CD4-positive, alpha-beta memory T cell (primary cell): Measurements from ENCODE around the gene MXRA8. TPM values are rescaled to one million over a fixed set of nuclear protein-coding genes. Genes with fewer than 3 reads are reported as not detected.

Experiments used
- CTCF ChIA-PET: fragments of 350-600 bp; sonication (Branson Sonifier 250); formaldehyde crosslinking; loops from one replicate; lab custom pipeline; 2021; ENCODE audit warnings: inconsistent platforms; ENCODE audit not compliant: partially characterized antibody; lab: Charles Lee
- POLR2A ChIA-PET: fragments of 350-600 bp; sonication (Branson Sonifier 250); formaldehyde crosslinking; loops from one replicate; lab custom pipeline; 2021; ENCODE audit not compliant: partially characterized antibody; lab: Charles Lee
- DNase-seq, 5 donors: peaks; one replicate each; pipeline versions ENCODE4 v3.0.0 to v3.0.0-alpha.2; 2020 to 2022; ENCODE audit warnings: mixed read lengths in 1 of 5
- H3K27ac ChIP-seq: one replicate; pipeline ENCODE4 v1.7.0; 2013; ENCODE audit warnings: low read depth, low read length
- H3K27me3 ChIP-seq: 2 replicates; pipeline ENCODE4 v1.7.0; 2013; ENCODE audit warnings: mild to moderate bottlenecking, low read length, moderate library complexity; ENCODE audit not compliant: insufficient read depth
- H3K36me3 ChIP-seq: 2 replicates; pipeline ENCODE4 v1.7.0; 2013; ENCODE audit warnings: mild to moderate bottlenecking, low read length, moderate library complexity; ENCODE audit not compliant: insufficient read depth
- H3K4me1 ChIP-seq: 2 replicates; pipeline ENCODE4 v1.7.0; 2013; ENCODE audit warnings: mild to moderate bottlenecking, low read length, moderate library complexity; ENCODE audit not compliant: insufficient read depth
- H3K4me3 ChIP-seq, 2 donors: one replicate each; pipeline ENCODE4 v1.7.0; 2013; ENCODE audit warnings: low read length in 2 of 2, mild to moderate bottlenecking in 1 of 2
- H3K9me3 ChIP-seq, 2 donors: one replicate each; pipeline ENCODE4 v1.7.0; 2013; ENCODE audit warnings: low read length in 2 of 2, control low read depth in 1 of 2; ENCODE audit not compliant: control insufficient read depth in 1 of 2
- H3K27ac Mint-ChIP-seq, 7 donors: one replicate each; pipeline ENCODE4 v1.8.0; 2020 to 2021; ENCODE audit warnings: mixed read lengths in 7 of 7, mild to moderate bottlenecking in 6 of 7, inconsistent platforms in 3 of 7, moderate library complexity in 3 of 7
- H3K27me3 Mint-ChIP-seq, 2 donors: one replicate each; pipeline ENCODE4 v1.8.0; 2020 to 2021; ENCODE audit warnings: mixed read lengths in 2 of 2
- H3K36me3 Mint-ChIP-seq, 2 donors: one replicate each; pipeline ENCODE4 v1.8.0; 2020 to 2021; ENCODE audit warnings: mixed read lengths in 2 of 2, inconsistent platforms in 1 of 2, mild to moderate bottlenecking in 1 of 2
- H3K4me1 Mint-ChIP-seq, 4 donors: one replicate each; pipeline ENCODE4 v1.8.0; 2020 to 2021; ENCODE audit warnings: mixed read lengths in 4 of 4, mild to moderate bottlenecking in 1 of 4
- H3K4me3 Mint-ChIP-seq, 8 donors: one replicate each; pipeline ENCODE4 v1.8.0; 2020 to 2021; ENCODE audit warnings: mixed read lengths in 8 of 8, mild to moderate bottlenecking in 7 of 8, moderate library complexity in 6 of 8, inconsistent platforms in 3 of 8
- H3K9me3 Mint-ChIP-seq, 8 donors: one replicate each; pipeline ENCODE4 v1.8.0; 2020 to 2021; ENCODE audit warnings: mixed read lengths in 8 of 8, mild to moderate bottlenecking in 5 of 8, inconsistent platforms in 3 of 8, moderate library complexity in 1 of 8
- intact Hi-C: fragments of 100-400 bp; cut with micrococcal nuclease; formaldehyde crosslinking; loops from one replicate; pipeline ENCODE4 v1.15.1; 2023
- microRNA-seq: library from miRNA; unstranded; fragments of <30 nt; microRNA quantifications from one replicate; pipeline ENCODE4 v1.2.0, GENCODE V29; 2021; ENCODE audit warnings: borderline replicate concordance, borderline number of aligned reads, borderline microRNAs expressed, mixed read lengths
- polyA plus RNA-seq, 2 donors: library from polyadenylated mRNA; unstranded; fragments of 300-500 nt; fragmentation: Illumina TruSeq; gene quantifications; one replicate each; pipeline ENCODE4 v1.2.3, GENCODE V29; 2021
- total RNA-seq, 2 experiments: library from RNA; stranded (reverse); gene quantifications; one replicate each; pipeline ENCODE4 v1.2.3, GENCODE V29; 2021

The MXRA8 gene
- total and polyA plus RNA-seq, 4 experiments from 2014 or later: 0.35 to 0.57 TPM; not detected in 2

DNA sequence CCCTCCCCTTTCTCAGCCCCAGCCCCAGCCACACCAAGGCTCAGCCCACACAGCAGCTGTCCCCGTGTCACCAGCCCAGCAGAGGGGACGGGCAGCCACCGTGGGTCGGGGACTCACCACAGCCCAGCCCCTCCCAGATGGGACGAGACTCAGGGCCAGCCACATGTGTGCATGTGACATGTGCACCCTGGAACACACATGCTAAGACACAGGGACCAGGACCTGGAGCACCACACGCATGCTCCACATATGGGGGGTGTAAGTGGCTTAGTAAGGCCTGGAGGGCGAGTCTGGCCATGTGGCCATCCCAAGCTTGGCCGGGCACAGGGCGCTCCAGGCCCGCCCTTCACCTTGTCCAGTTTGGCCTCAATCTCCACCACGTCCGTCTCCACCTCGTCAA, 54.6 kb downstream of the MXRA8 start:
- H3K36me3 ChIP-seq: no peaks in the 10 kb centered on the region
- no peak overlapping the region for H3K27ac Mint-ChIP-seq
- peaks cover 0 to 7% of the 10 kb centered on the region in 2 donors for H3K36me3 Mint-ChIP-seq
- H3K27me3 Mint-ChIP-seq: no peaks in the 10 kb centered on the region
- no peak overlapping the region for H3K4me3 ChIP-seq
- no peak for DNase-seq
- peaks cover 14 to 29% (median 16%) of the 10 kb centered on the region in 4 donors for H3K4me1 Mint-ChIP-seq
- H3K9me3 Mint-ChIP-seq: peaks cover 0 to 2% (median 0%) of the 10 kb centered on the region in 8 donors
- CTCF ChIA-PET: no interaction called here
- H3K4me1 ChIP-seq: peaks cover 29% of the 10 kb centered on the region
- H3K9me3 ChIP-seq: no peaks in the 10 kb centered on the region
- no peak overlapping the region for H3K4me3 Mint-ChIP-seq
- H3K27ac ChIP-seq: no peak overlapping the region
- H3K27me3 ChIP-seq: no peaks in the 10 kb centered on the region
- intact Hi-C loops: no loop called here
- POLR2A ChIA-PET: no interaction called here

DNA sequence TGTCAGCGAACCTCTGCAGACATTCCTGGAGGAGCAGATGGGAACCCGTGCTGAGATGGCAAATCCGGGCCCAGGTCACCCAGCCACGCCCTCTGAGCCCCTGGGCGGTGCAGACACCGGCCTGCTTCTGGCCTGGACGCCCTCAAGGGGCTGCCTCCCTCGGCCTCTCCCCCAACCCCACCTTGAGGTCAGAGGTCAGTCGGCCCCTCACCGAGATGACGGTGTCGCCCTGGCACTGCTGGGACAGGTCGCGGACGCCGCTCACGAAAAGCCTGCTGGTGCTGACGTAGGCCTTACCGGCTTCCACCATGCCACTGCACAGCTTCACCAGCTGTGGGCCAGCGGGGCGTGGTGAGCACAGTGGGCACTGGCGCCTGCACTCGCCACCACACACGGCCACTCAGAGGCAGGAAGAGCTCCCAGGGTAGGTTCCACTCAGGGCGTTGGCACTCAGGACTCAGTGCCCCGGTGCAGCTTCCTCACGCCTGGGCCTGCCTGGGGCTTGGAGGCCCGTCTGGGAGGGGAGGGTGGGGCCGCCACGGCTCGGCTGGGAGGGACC, 55.3 kb downstream of the MXRA8 start:
- POLR2A ChIA-PET: no interaction called here
- peaks cover 14 to 23% (median 16%) of the 10 kb centered on the region in 4 donors for H3K4me1 Mint-ChIP-seq
- CTCF ChIA-PET: no interaction called here

More for the DNA sequence above, 55.3 kb downstream of the MXRA8 start:
- H3K9me3 Mint-ChIP-seq: peaks cover 0 to 2% (median 0%) of the 10 kb centered on the region in 8 donors
- H3K27me3 Mint-ChIP-seq: no peaks in the 10 kb centered on the region
- intact Hi-C loops: no loop called here
- peaks cover 29% of the 10 kb centered on the region for H3K4me1 ChIP-seq
- H3K9me3 ChIP-seq: no peaks in the 10 kb centered on the region
- peaks cover 0 to 4% of the 10 kb centered on the region in 2 donors for H3K36me3 Mint-ChIP-seq
- H3K4me3 Mint-ChIP-seq: no peak overlapping the region
- H3K4me3 ChIP-seq: no peak overlapping the region
- H3K27ac Mint-ChIP-seq: no peak overlapping the region
- H3K27ac ChIP-seq: no peak overlapping the region
- H3K36me3 ChIP-seq: no peaks in the 10 kb centered on the region
- DNase-seq: no peak
- no peaks in the 10 kb centered on the region for H3K27me3 ChIP-seq

Small RNA genes within 50 kb of the gene (microRNA-seq; reads per million reads assigned to microRNA genes)
- not detected for gene MIR6727
- not detected for gene MIR6808

Other genes with a start within 250 kb of the MXRA8 start
- 10 to 100 TPM; 15.0 to 15.1 TPM for gene C1orf159, start 242.5 kb downstream of the MXRA8 start, total RNA-seq
- gene C1orf159, start 242.5 kb downstream of the MXRA8 start, polyA plus RNA-seq: 1 to 10 TPM; 3.8 to 7.9 TPM
- gene TTLL10, start 184.7 kb downstream of the MXRA8 start, total RNA-seq: not detected
- gene TTLL10, start 184.7 kb downstream of the MXRA8 start, polyA plus RNA-seq: under 1 TPM; 0.27 to 0.45 TPM
- 1 to 10 TPM; 8.0 to 8.6 TPM for gene TNFRSF18, start 152.0 kb downstream of the MXRA8 start, total RNA-seq
- gene TNFRSF18, start 152.0 kb downstream of the MXRA8 start, polyA plus RNA-seq: 10 to 100 TPM; 22.1 to 27.1 TPM
- gene TNFRSF4, start 144.4 kb downstream of the MXRA8 start, total RNA-seq: 10 to 100 TPM; 13.5 to 15.5 TPM
- gene TNFRSF4, start 144.4 kb downstream of the MXRA8 start, polyA plus RNA-seq: 10 to 100 TPM; 63.2 to 75.1 TPM
- 100 to 1,000 TPM; 125 to 138 TPM for gene SDF4, start 126.6 kb downstream of the MXRA8 start, total RNA-seq
- gene SDF4, start 126.6 kb downstream of the MXRA8 start, polyA plus RNA-seq: 100 to 1,000 TPM in 1 of 2 donors, 10 to 100 TPM in 1; 97.4 to 106 TPM
- gene B3GALT6, start 126.3 kb downstream of the MXRA8 start, total RNA-seq: 10 to 100 TPM; 23.0 to 23.7 TPM
- 10 to 100 TPM in 1 of 2 donors, 1 to 10 TPM in 1; 5.4 to 14.4 TPM for gene B3GALT6, start 126.3 kb downstream of the MXRA8 start, polyA plus RNA-seq
- 1 to 10 TPM; 2.4 to 3.3 TPM for gene C1QTNF12, start 111.8 kb downstream of the MXRA8 start, total RNA-seq
- gene C1QTNF12, start 111.8 kb downstream of the MXRA8 start, polyA plus RNA-seq: under 1 TPM in 1 of 2 donors, not detected in 1; 0.31 TPM
- 10 to 100 TPM; 82.8 to 92.9 TPM for gene UBE2J2, start 84.7 kb downstream of the MXRA8 start, total RNA-seq
- gene UBE2J2, start 84.7 kb downstream of the MXRA8 start, polyA plus RNA-seq: 10 to 100 TPM; 79.4 to 96.7 TPM
- 10 to 100 TPM in 1 of 2 experiments, 1 to 10 TPM in 1; 9.6 to 11.5 TPM for gene SCNN1D, start 78.1 kb downstream of the MXRA8 start, total RNA-seq
- under 1 TPM in 1 of 2 donors, not detected in 1; 0.25 TPM for gene SCNN1D, start 78.1 kb downstream of the MXRA8 start, polyA plus RNA-seq
- gene ACAP3, start 50.6 kb downstream of the MXRA8 start, total RNA-seq: 10 to 100 TPM; 59.7 to 65.6 TPM
- 1 to 10 TPM; 5.4 to 6.9 TPM for gene ACAP3, start 50.6 kb downstream of the MXRA8 start, polyA plus RNA-seq
- gene PUSL1, start 50.0 kb downstream of the MXRA8 start, total RNA-seq: 10 to 100 TPM; 24.1 to 27.9 TPM
- gene PUSL1, start 50.0 kb downstream of the MXRA8 start, polyA plus RNA-seq: 10 to 100 TPM; 15.4 to 16.7 TPM
- 100 to 1,000 TPM; 163 to 173 TPM for gene INTS11, start 33.9 kb downstream of the MXRA8 start, total RNA-seq
- gene INTS11, start 33.9 kb downstream of the MXRA8 start, polyA plus RNA-seq: 10 to 100 TPM; 68.3 to 71.3 TPM
- gene CPTP, start 33.8 kb downstream of the MXRA8 start, total RNA-seq: 10 to 100 TPM; 25.0 to 28.3 TPM
- gene CPTP, start 33.8 kb downstream of the MXRA8 start, polyA plus RNA-seq: 10 to 100 TPM; 15.4 to 26.8 TPM
- 1 to 10 TPM; 1.5 TPM for gene TAS1R3, start 27.3 kb downstream of the MXRA8 start, total RNA-seq
- under 1 TPM in 1 of 2 donors, not detected in 1; 0.47 TPM for gene TAS1R3, start 27.3 kb downstream of the MXRA8 start, polyA plus RNA-seq
- 10 to 100 TPM; 43.7 to 44.6 TPM for gene DVL1, start 9.1 kb downstream of the MXRA8 start, total RNA-seq
- 1 to 10 TPM in 1 of 2 donors, under 1 TPM in 1; 0.19 to 1.9 TPM for gene DVL1, start 9.1 kb downstream of the MXRA8 start, polyA plus RNA-seq
- 10 to 100 TPM; 60.4 to 72.7 TPM for gene AURKAIP1, start 16.7 kb upstream of the MXRA8 start, total RNA-seq
- gene AURKAIP1, start 16.7 kb upstream of the MXRA8 start, polyA plus RNA-seq: 100 to 1,000 TPM; 159 to 179 TPM
- 100 to 1,000 TPM; 388 to 394 TPM for gene CCNL2, start 40.8 kb upstream of the MXRA8 start, total RNA-seq
- gene CCNL2, start 40.8 kb upstream of the MXRA8 start, polyA plus RNA-seq: 10 to 100 TPM; 18.3 to 36.6 TPM
- 100 to 1,000 TPM; 119 to 123 TPM for gene MRPL20, start 48.7 kb upstream of the MXRA8 start, total RNA-seq
- gene MRPL20, start 48.7 kb upstream of the MXRA8 start, polyA plus RNA-seq: 100 to 1,000 TPM; 171 to 202 TPM
- gene ANKRD65, start 62.7 kb upstream of the MXRA8 start, total RNA-seq: not detected
- not detected for gene ANKRD65, start 62.7 kb upstream of the MXRA8 start, polyA plus RNA-seq
- not detected for gene VWA1, start 77.1 kb upstream of the MXRA8 start, total RNA-seq
- gene VWA1, start 77.1 kb upstream of the MXRA8 start, polyA plus RNA-seq: not detected
- 1 to 10 TPM; 1.5 to 1.6 TPM for gene ATAD3C, start 91.1 kb upstream of the MXRA8 start, total RNA-seq
- gene ATAD3C, start 91.1 kb upstream of the MXRA8 start, polyA plus RNA-seq: 1 to 10 TPM; 1.8 to 2.1 TPM
- 10 to 100 TPM; 51.1 to 53.8 TPM for gene ATAD3B, start 113.2 kb upstream of the MXRA8 start, total RNA-seq
- 1 to 10 TPM; 2.9 to 8.1 TPM for gene ATAD3B, start 113.2 kb upstream of the MXRA8 start, polyA plus RNA-seq
- gene ATAD3A, start 153.6 kb upstream of the MXRA8 start, total RNA-seq: 10 to 100 TPM; 23.0 to 24.7 TPM
- gene ATAD3A, start 153.6 kb upstream of the MXRA8 start, polyA plus RNA-seq: 10 to 100 TPM in 1 of 2 donors, 1 to 10 TPM in 1; 9.5 to 12.2 TPM
- 1 to 10 TPM; 1.8 to 2.8 TPM for gene TMEM240, start 182.1 kb upstream of the MXRA8 start, total RNA-seq
- gene TMEM240, start 182.1 kb upstream of the MXRA8 start, polyA plus RNA-seq: not detected
- 100 to 1,000 TPM; 128 to 132 TPM for gene SSU72, start 216.3 kb upstream of the MXRA8 start, total RNA-seq
- gene SSU72, start 216.3 kb upstream of the MXRA8 start, polyA plus RNA-seq: 100 to 1,000 TPM; 202 to 209 TPM
- 1 to 10 TPM; 2.7 to 2.9 TPM for gene FNDC10, start 241.6 kb upstream of the MXRA8 start, total RNA-seq
- gene FNDC10, start 241.6 kb upstream of the MXRA8 start, polyA plus RNA-seq: 1 to 10 TPM in 1 of 2 donors, under 1 TPM in 1; 0.72 to 1.3 TPM